H9 (cell line): ENCODE measurements around the gene PIM3. TPM values are rescaled to one million over a fixed set of nuclear protein-coding genes. Genes with fewer than 3 reads are reported as not detected.

ENCODE experiments used
- DNase-seq: peaks from one replicate; pipeline ENCODE4 v3.0.0-alpha.2; 2017
- H2AFZ ChIP-seq: one replicate; pipeline ENCODE4 v1.6.1; 2013; ENCODE audit warnings: mild to moderate bottlenecking, low read length, control low read depth, moderate library complexity
- H2AK5ac ChIP-seq: 2 replicates; pipeline ENCODE4 v1.6.1; 2013; ENCODE audit warnings: low read length, control low read depth, mixed read lengths; ENCODE audit not compliant: insufficient read length
- H2BK120ac ChIP-seq: one replicate; pipeline ENCODE4 v1.6.1; 2013; ENCODE audit warnings: low read depth, mild to moderate bottlenecking, low read length, control low read depth, inconsistent platforms; ENCODE audit not compliant: poor library complexity, severe bottlenecking
- H2BK12ac ChIP-seq: 2 replicates; pipeline ENCODE4 v1.6.1; 2013; ENCODE audit warnings: low read length, control low read depth, mixed read lengths, low read depth; ENCODE audit not compliant: insufficient read length
- H2BK15ac ChIP-seq: 2 replicates; pipeline ENCODE4 v1.6.1; 2013; ENCODE audit warnings: low read depth, low read length, control low read depth
- H2BK20ac ChIP-seq: one replicate; pipeline ENCODE4 v1.6.1; 2013; ENCODE audit warnings: low read depth, mild to moderate bottlenecking, low read length, control low read depth, inconsistent platforms; ENCODE audit not compliant: poor library complexity, severe bottlenecking
- H2BK5ac ChIP-seq: 2 replicates; pipeline ENCODE4 v1.6.1; 2013; ENCODE audit warnings: low read length, control low read depth, mixed read lengths; ENCODE audit not compliant: insufficient read length
- H3K14ac ChIP-seq: 2 replicates; pipeline ENCODE4 v1.6.1; 2013; ENCODE audit warnings: low read length, control low read depth; ENCODE audit not compliant: insufficient read depth
- H3K18ac ChIP-seq: 2 replicates; pipeline ENCODE4 v1.6.1; 2013; ENCODE audit warnings: low read depth, mild to moderate bottlenecking, mixed read lengths, low read length, control low read depth; ENCODE audit not compliant: insufficient read length
- H3K23ac ChIP-seq: 2 replicates; pipeline ENCODE4 v1.6.1; 2013; ENCODE audit warnings: low read length, control low read depth, mixed read lengths, low read depth; ENCODE audit not compliant: insufficient read length
- H3K23me2 ChIP-seq: 2 replicates; pipeline ENCODE4 v1.6.1; 2013; ENCODE audit warnings: low read depth, mild to moderate bottlenecking, mixed read lengths, low read length, control low read depth; ENCODE audit not compliant: insufficient read length, poor library complexity, severe bottlenecking
- H3K27ac ChIP-seq: 2 replicates; pipeline ENCODE4 v1.5.1; 2013; ENCODE audit warnings: low read length, control low read depth, mixed read lengths, low read depth; ENCODE audit not compliant: insufficient read length
- H3K27me3 ChIP-seq: 2 replicates; pipeline ENCODE4 v1.6.1; 2013; ENCODE audit warnings: low read length, control low read depth, inconsistent platforms; ENCODE audit not compliant: insufficient read depth
- H3K4ac ChIP-seq: 2 replicates; pipeline ENCODE4 v1.6.1; 2013; ENCODE audit warnings: low read depth, mild to moderate bottlenecking, control low read depth, inconsistent platforms, low read length, moderate library complexity
- H3K4me1 ChIP-seq: 2 replicates; pipeline ENCODE4 v1.6.1; 2013; ENCODE audit warnings: low read length, control low read depth, inconsistent platforms; ENCODE audit not compliant: insufficient read depth
- H3K4me2 ChIP-seq: 2 replicates; pipeline ENCODE4 v1.6.1; 2013; ENCODE audit warnings: low read length, control low read depth, mixed read lengths; ENCODE audit not compliant: insufficient read length, insufficient read depth
- H3K56ac ChIP-seq: 2 replicates; pipeline ENCODE4 v1.6.1; 2013; ENCODE audit warnings: low read depth, mild to moderate bottlenecking, mixed read lengths, low read length, control low read depth; ENCODE audit not compliant: insufficient read length
- H3K79me1 ChIP-seq: 2 replicates; pipeline ENCODE4 v1.6.1; 2013; ENCODE audit warnings: low read depth, mild to moderate bottlenecking, moderate library complexity, low read length, control low read depth, inconsistent platforms; ENCODE audit not compliant: insufficient read depth, poor library complexity, severe bottlenecking
- H3K79me2 ChIP-seq: 2 replicates; pipeline ENCODE4 v1.6.1; 2013; ENCODE audit warnings: low read length, control low read depth, inconsistent platforms; ENCODE audit not compliant: insufficient read depth
- H3K9ac ChIP-seq: 2 replicates; pipeline ENCODE4 v1.6.1; 2013; ENCODE audit warnings: low read length, control low read depth, mixed read lengths; ENCODE audit not compliant: insufficient read length; ENCODE audit errors: extremely low read depth
- H3K9me3 ChIP-seq: one replicate; pipeline ENCODE4 v1.6.1; 2013; ENCODE audit warnings: low read depth, low read length, inconsistent platforms; ENCODE audit not compliant: control insufficient read depth
- H3T11ph ChIP-seq: one replicate; pipeline ENCODE4 v1.6.1; 2013; ENCODE audit warnings: mild to moderate bottlenecking, low read length, control low read depth, inconsistent platforms
- H4K20me1 ChIP-seq: one replicate; pipeline ENCODE4 v1.6.1; 2013; ENCODE audit not compliant: control insufficient read depth, insufficient read length, insufficient read depth
- H4K5ac ChIP-seq: 2 replicates; pipeline ENCODE4 v1.6.1; 2013; ENCODE audit warnings: low read depth, mild to moderate bottlenecking, mixed read lengths, low read length, control low read depth; ENCODE audit not compliant: insufficient read length
- H4K8ac ChIP-seq: replicated peaks from 2 replicates; pipeline ENCODE4 v1.6.1; 2013; ENCODE audit warnings: low read length, control low read depth, mixed read lengths, low read depth; ENCODE audit not compliant: insufficient read length
- H4K91ac ChIP-seq: 2 replicates; pipeline ENCODE4 v1.6.1; 2013; ENCODE audit warnings: low read depth, mild to moderate bottlenecking, moderate library complexity, mixed read lengths, low read length, control low read depth; ENCODE audit not compliant: insufficient read length
- H3K27ac Mint-ChIP-seq, 3 experiments: 2 replicates in 2 of 3; 3 replicates in 1 of 3; pipeline ENCODE4 v1.8.0; 2020 to 2021; ENCODE audit warnings: mixed read lengths in 3 of 3, mild to moderate bottlenecking in 1 of 3, moderate library complexity in 1 of 3
- H3K27me3 Mint-ChIP-seq: 2 replicates; pipeline ENCODE4 v1.8.0; 2021; ENCODE audit warnings: low read depth, mild to moderate bottlenecking, moderate library complexity, mixed read lengths
- H3K36me3 Mint-ChIP-seq, 3 experiments: 2 replicates in 2 of 3; 3 replicates in 1 of 3; pipeline ENCODE4 v1.8.0; 2020 to 2021; ENCODE audit warnings: low read depth in 3 of 3, mixed read lengths in 3 of 3; ENCODE audit not compliant: insufficient read depth in 1 of 3
- H3K4me1 Mint-ChIP-seq, 2 experiments: 2 replicates each; pipeline ENCODE4 v1.8.0; 2020; ENCODE audit warnings: mixed read lengths in 2 of 2
- H3K4me3 Mint-ChIP-seq, 2 experiments: 2 replicates in 1 of 2; 3 replicates in 1 of 2; pipeline ENCODE4 v1.8.0; 2020 to 2021; ENCODE audit warnings: mild to moderate bottlenecking in 2 of 2, mixed read lengths in 2 of 2, moderate library complexity in 1 of 2
- H3K9me3 Mint-ChIP-seq, 2 experiments: 2 replicates in 1 of 2; 3 replicates in 1 of 2; pipeline ENCODE4 v1.8.0; 2020; ENCODE audit warnings: mild to moderate bottlenecking in 2 of 2, mixed read lengths in 2 of 2, moderate library complexity in 1 of 2
- CTCF ChIP-seq: fragments of 200-600 bp; sonication (generic); conservative IDR thresholded peaks from 3 replicates; pipeline ENCODE4 v1.8.0; 2021; ENCODE audit warnings: antibody characterized with exemption, mild to moderate bottlenecking
- WGBS: extraction: QIAGEN DNeasy Blood & Tissue Kit; methylation state at CpG from one replicate; pipeline ENCODE4 v1.1.7; 2013; ENCODE audit warnings: missing lambda C conversion rate, low lambda C conversion rate, mixed read lengths; ENCODE audit not compliant: insufficient read length; ENCODE audit errors: extremely low coverage; 5-methylcytosine and 5-hydroxymethylcytosine counted together
- total RNA-seq: library from RNA; stranded (reverse); gene quantifications from 2 replicates; pipeline ENCODE4 v1.2.1, GENCODE V29; 2021

Gene PIM3
- total RNA-seq, 1 experiment from 2014 or later: 43.4 TPM

GRCh38 chr22:49915610-49916009 is 45.0 kb upstream of the PIM3 start:
- Histone ChIP-seq H3K9me3 (no peaks in the 10 kb centered on the region), H3K23ac (no peak overlapping the region), H3K23me2 (peaks cover 9% of the 10 kb centered on the region), H4K20me1 (no peaks in the 10 kb centered on the region), H3K27me3 (no peaks in the 10 kb centered on the region), H3K4me2 (no peak overlapping the region), H3K4me1 (no peaks in the 10 kb centered on the region), H3K4ac (no peak overlapping the region), H3K56ac (no peak overlapping the region), H3T11ph (no peak overlapping the region), H2BK5ac (no peak overlapping the region), H2BK12ac (no peak overlapping the region), H4K8ac (no peak overlapping the region), H3K79me2 (no peaks in the 10 kb centered on the region; the same call in 1 of the 2 replicates), H3K14ac (no peak overlapping the region), H3K79me1 (no peaks in the 10 kb centered on the region), H4K5ac (no peak overlapping the region), H3K27ac (no peak overlapping the region), H2AFZ (no peak overlapping the region), H2BK120ac (no peak overlapping the region), H2AK5ac (no peak overlapping the region), H4K91ac (no peak overlapping the region), H3K9ac (no peak overlapping the region), H2BK15ac (no peak overlapping the region), H2BK20ac (no peak overlapping the region), H3K18ac (no peak overlapping the region)
- TF ChIP-seq CTCF: no peak
- H3K4me3 Mint-ChIP-seq: peak overlapping the region in 1 of 2 experiments; percentile 24; a peak in 1 of 5 replicates
- WGBS: no CpG with 5 or more reads among the region's 12 CpGs
- peaks cover 5 to 8% of the 10 kb centered on the region in 2 experiments; a peak in 2 of 4 replicates for H3K4me1 Mint-ChIP-seq
- H3K9me3 Mint-ChIP-seq: no peaks in the 10 kb centered on the region
- DNase-seq: no peak
- no peak overlapping the region for H3K27ac Mint-ChIP-seq
- peaks cover 2% of the 10 kb centered on the region; the same call in 1 of the 2 replicates for H3K27me3 Mint-ChIP-seq
- peaks cover 3 to 23% (median 19%) of the 10 kb centered on the region in 3 experiments; a peak in 5 of 7 replicates for H3K36me3 Mint-ChIP-seq
